IgD-negative memory B cell (primary cell): ENCODE data around the gene PLEKHH1. TPM values are rescaled to one million over a fixed set of nuclear protein-coding genes. Genes with fewer than 3 reads are reported as not detected.

ENCODE experiments used
- H3K27ac Mint-ChIP-seq, 3 donors: one replicate each; pipeline ENCODE4 v1.8.0; 2020 to 2022; ENCODE audit warnings: mild to moderate bottlenecking in 3 of 3, mixed read lengths in 3 of 3, moderate library complexity in 1 of 3
- H3K27me3 Mint-ChIP-seq: one replicate; pipeline ENCODE4 v1.8.0; 2021; ENCODE audit warnings: mixed read lengths
- H3K36me3 Mint-ChIP-seq: one replicate; pipeline ENCODE4 v1.8.0; 2020; ENCODE audit warnings: mild to moderate bottlenecking, mixed read lengths
- H3K4me1 Mint-ChIP-seq, 3 donors: one replicate each; pipeline ENCODE4 v1.8.0; 2020 to 2022; ENCODE audit warnings: mixed read lengths in 3 of 3, mild to moderate bottlenecking in 1 of 3
- H3K4me3 Mint-ChIP-seq, 4 donors: one replicate each; pipeline ENCODE4 v1.8.0; 2020 to 2022; ENCODE audit warnings: mild to moderate bottlenecking in 4 of 4, mixed read lengths in 4 of 4, moderate library complexity in 3 of 4
- H3K9me3 Mint-ChIP-seq, 3 donors: one replicate each; pipeline ENCODE4 v1.8.0; 2020 to 2021; ENCODE audit warnings: mixed read lengths in 3 of 3, mild to moderate bottlenecking in 1 of 3
- polyA plus RNA-seq: library from polyadenylated mRNA; unstranded; fragments of 300-500 nt; fragmentation: Illumina TruSeq; gene quantifications from one replicate; pipeline ENCODE4 v1.2.3, GENCODE V29; 2021

Gene PLEKHH1
- polyA plus RNA-seq, 1 donor from 2014 or later = not detected

- Mint-ChIP-seq H3K27me3 (peaks cover 1% of the 10 kb centered on the region), H3K36me3 (no peaks in the 10 kb centered on the region), H3K4me3 (peak overlapping the region; percentile 60 to 85 (median 76)), H3K9me3 (no peaks in the 10 kb centered on the region), H3K4me1 (peaks cover 22 to 33% (median 29%) of the 10 kb centered on the region in 3 donors), H3K27ac (peak overlapping the region in 2 of 3 donors; percentile 18 to 73)
These were observed 16.4 kb upstream of the PLEKHH1 start for GRCh38 chr14:67516676-67517075.

GRCh38 chr14:67517083-67517482 is 16.0 kb upstream of the PLEKHH1 start:
- Mint-ChIP-seq H3K4me1 (peaks cover 22 to 33% (median 29%) of the 10 kb centered on the region in 3 donors), H3K27ac (peak overlapping the region in 1 of 3 donors; percentile 73)

GRCh38 chr14:67519406-67519805 is 13.7 kb upstream of the PLEKHH1 start:
- Mint-ChIP-seq H3K4me1 (peaks cover 15 to 21% (median 15%) of the 10 kb centered on the region in 3 donors), H3K27ac (no peak overlapping the region)

More at GRCh38 chr14:67517083-67517482, 16.0 kb upstream of the PLEKHH1 start:
- H3K9me3 Mint-ChIP-seq = no peaks in the 10 kb centered on the region
- H3K4me3 Mint-ChIP-seq = peak overlapping the region in 2 of 4 donors; percentile 78 to 85
- H3K27me3 Mint-ChIP-seq = peaks cover 2% of the 10 kb centered on the region
- H3K36me3 Mint-ChIP-seq = no peaks in the 10 kb centered on the region

GRCh38 chr14:67520482-67520881 is 12.6 kb upstream of the PLEKHH1 start:
- Mint-ChIP-seq H3K36me3 (no peaks in the 10 kb centered on the region), H3K4me3 (no peak overlapping the region), H3K27me3 (peaks cover 17% of the 10 kb centered on the region), H3K27ac (no peak overlapping the region), H3K9me3 (no peaks in the 10 kb centered on the region), H3K4me1 (peaks cover 15 to 19% (median 15%) of the 10 kb centered on the region in 3 donors)

More at GRCh38 chr14:67519406-67519805, 13.7 kb upstream of the PLEKHH1 start:
- Mint-ChIP-seq H3K9me3 (no peaks in the 10 kb centered on the region), H3K27me3 (peaks cover 10% of the 10 kb centered on the region), H3K4me3 (no peak overlapping the region), H3K36me3 (no peaks in the 10 kb centered on the region)

- H3K4me1 Mint-ChIP-seq = peaks cover 0 to 4% (median 2%) of the 10 kb centered on the region in 3 donors
- no peaks in the 10 kb centered on the region for H3K9me3 Mint-ChIP-seq
- H3K27ac Mint-ChIP-seq = no peak overlapping the region
- H3K4me3 Mint-ChIP-seq = no peak overlapping the region
- peaks cover 22% of the 10 kb centered on the region for H3K27me3 Mint-ChIP-seq
- H3K36me3 Mint-ChIP-seq = no peaks in the 10 kb centered on the region
These were observed 10.8 kb upstream of the PLEKHH1 start for GRCh38 chr14:67522270-67522669.

- H3K27ac Mint-ChIP-seq = no peak overlapping the region
- H3K27me3 Mint-ChIP-seq = peaks cover 22% of the 10 kb centered on the region
- peaks cover 0 to 4% (median 4%) of the 10 kb centered on the region in 3 donors for H3K4me1 Mint-ChIP-seq
- no peaks in the 10 kb centered on the region for H3K9me3 Mint-ChIP-seq
- no peaks in the 10 kb centered on the region for H3K36me3 Mint-ChIP-seq
- no peak overlapping the region for H3K4me3 Mint-ChIP-seq
These were observed 9.1 kb upstream of the PLEKHH1 start for GRCh38 chr14:67523764-67524633.

- peaks cover 0 to 4% (median 4%) of the 10 kb centered on the region in 3 donors for H3K4me1 Mint-ChIP-seq
- H3K27ac Mint-ChIP-seq = no peak overlapping the region
- no peaks in the 10 kb centered on the region for H3K36me3 Mint-ChIP-seq
- no peaks in the 10 kb centered on the region for H3K9me3 Mint-ChIP-seq
- H3K4me3 Mint-ChIP-seq = no peak overlapping the region
- peaks cover 22% of the 10 kb centered on the region for H3K27me3 Mint-ChIP-seq
These were observed 8.5 kb upstream of the PLEKHH1 start for GRCh38 chr14:67524634-67524963.

- Mint-ChIP-seq H3K27ac (no peak overlapping the region), H3K36me3 (no peaks in the 10 kb centered on the region), H3K4me3 (no peak overlapping the region), H3K27me3 (peaks cover 21% of the 10 kb centered on the region), H3K4me1 (peaks cover 0 to 4% (median 2%) of the 10 kb centered on the region in 3 donors), H3K9me3 (no peaks in the 10 kb centered on the region)
These were observed 7.7 kb upstream of the PLEKHH1 start for GRCh38 chr14:67525389-67525788.

- Mint-ChIP-seq H3K36me3 (no peaks in the 10 kb centered on the region), H3K9me3 (no peaks in the 10 kb centered on the region), H3K4me1 (peaks cover 0 to 4% (median 2%) of the 10 kb centered on the region in 3 donors), H3K27me3 (peaks cover 21% of the 10 kb centered on the region), H3K4me3 (no peak overlapping the region), H3K27ac (no peak overlapping the region)
These were observed 6.9 kb upstream of the PLEKHH1 start for GRCh38 chr14:67526181-67526580.

- Mint-ChIP-seq H3K9me3 (no peaks in the 10 kb centered on the region), H3K4me1 (peaks cover 0 to 2% (median 1%) of the 10 kb centered on the region in 3 donors), H3K4me3 (peak overlapping the region in 1 of 4 donors; percentile 2), H3K27me3 (peaks cover 22% of the 10 kb centered on the region), H3K27ac (no peak overlapping the region), H3K36me3 (no peaks in the 10 kb centered on the region)
These were observed 6.2 kb upstream of the PLEKHH1 start for GRCh38 chr14:67526676-67527459.

GRCh38 chr14:67527756-67528155 is 5.3 kb upstream of the PLEKHH1 start:
- Mint-ChIP-seq H3K4me3 (peak overlapping the region in 1 of 4 donors; percentile 6), H3K9me3 (no peaks in the 10 kb centered on the region), H3K36me3 (no peaks in the 10 kb centered on the region), H3K4me1 (peaks cover 0 to 5% (median 2%) of the 10 kb centered on the region in 3 donors), H3K27ac (no peak overlapping the region), H3K27me3 (peaks cover 26% of the 10 kb centered on the region)

GRCh38 chr14:67528276-67528675 is 4.8 kb upstream of the PLEKHH1 start:
- Mint-ChIP-seq H3K36me3 (no peaks in the 10 kb centered on the region), H3K9me3 (no peaks in the 10 kb centered on the region), H3K27ac (no peak overlapping the region), H3K4me3 (no peak overlapping the region), H3K27me3 (peaks cover 26% of the 10 kb centered on the region), H3K4me1 (peaks cover 0 to 5% (median 2%) of the 10 kb centered on the region in 3 donors)

- H3K4me1 Mint-ChIP-seq = peaks cover 0 to 6% (median 5%) of the 10 kb centered on the region in 3 donors
- H3K9me3 Mint-ChIP-seq = no peaks in the 10 kb centered on the region
- H3K36me3 Mint-ChIP-seq = no peaks in the 10 kb centered on the region
- H3K27me3 Mint-ChIP-seq = peaks cover 21% of the 10 kb centered on the region
- no peak overlapping the region for H3K27ac Mint-ChIP-seq
- H3K4me3 Mint-ChIP-seq = no peak overlapping the region
These were observed 2.8 kb upstream of the PLEKHH1 start for GRCh38 chr14:67529947-67530935.

- no peaks in the 10 kb centered on the region for H3K36me3 Mint-ChIP-seq
- peaks cover 0 to 6% (median 3%) of the 10 kb centered on the region in 3 donors for H3K4me1 Mint-ChIP-seq
- H3K9me3 Mint-ChIP-seq = no peaks in the 10 kb centered on the region
- peak overlapping the region in 3 of 4 donors; percentile 67 to 74 (median 68) for H3K4me3 Mint-ChIP-seq
- H3K27ac Mint-ChIP-seq = no peak overlapping the region
- peaks cover 14% of the 10 kb centered on the region for H3K27me3 Mint-ChIP-seq
These were observed 488 bp upstream of the PLEKHH1 start for GRCh38 chr14:67532606-67532997.
